Smooth muscle cell (in vitro differentiated cells): ENCODE measurements around the gene C14orf180. TPM values are rescaled to one million over a fixed set of nuclear protein-coding genes. Genes with fewer than 3 reads are reported as not detected.

Experiments
- DNase-seq: peaks from one replicate; lab custom pipeline; 2025; ENCODE audit not compliant: unreplicated experiment; lab: John Stamatoyannopoulos, UW
- H2AFZ ChIP-seq: fragments of 200-600 bp; sonication (generic); 2 replicates; pipeline ENCODE4 v1.6.0; 2016; ENCODE audit warnings: antibody characterized with exemption, low read depth, mild to moderate bottlenecking
- H3F3A ChIP-seq: fragments of 200-600 bp; sonication (generic); 2 replicates; pipeline ENCODE4 v1.6.0; 2017; ENCODE audit warnings: antibody characterized with exemption, low read depth
- H3K27ac ChIP-seq: fragments of 200-600 bp; sonication (generic); 2 replicates; pipeline ENCODE4 v1.5.1; 2016; ENCODE audit warnings: low read depth, mild to moderate bottlenecking
- H3K27me3 ChIP-seq: fragments of 200-600 bp; sonication (generic); 2 replicates; pipeline ENCODE4 v1.6.1; 2016; ENCODE audit warnings: low read depth, mild to moderate bottlenecking
- H3K36me3 ChIP-seq: fragments of 200-600 bp; sonication (generic); 2 replicates; pipeline ENCODE4 v1.5.1; 2016; ENCODE audit warnings: low read depth
- H3K4me1 ChIP-seq: fragments of 200-600 bp; sonication (generic); 2 replicates; pipeline ENCODE4 v1.5.1; 2016; ENCODE audit warnings: low read depth
- H3K4me2 ChIP-seq: fragments of 200-600 bp; sonication (generic); 2 replicates; pipeline ENCODE4 v1.6.0; 2016; ENCODE audit warnings: mild to moderate bottlenecking
- H3K4me3 ChIP-seq: fragments of 200-600 bp; sonication (generic); 2 replicates; pipeline ENCODE4 v1.5.1; 2016; ENCODE audit warnings: mild to moderate bottlenecking
- H3K79me2 ChIP-seq: fragments of 200-600 bp; sonication (generic); 2 replicates; pipeline ENCODE4 v1.6.0; 2016; ENCODE audit warnings: low read depth, mild to moderate bottlenecking
- H3K9ac ChIP-seq: fragments of 200-600 bp; sonication (generic); 2 replicates; pipeline ENCODE4 v1.6.0; 2016; ENCODE audit warnings: low read depth
- H3K9me3 ChIP-seq: fragments of 200-600 bp; sonication (generic); replicated peaks from 2 replicates; pipeline ENCODE4 v1.5.1; 2016; ENCODE audit warnings: low read depth
- H4K20me1 ChIP-seq: fragments of 200-600 bp; sonication (generic); 2 replicates; pipeline ENCODE4 v1.6.0; 2016; ENCODE audit warnings: low read depth
- WGBS: methylation state at CpG from one replicate; pipeline ENCODE4 v1.1.7; 2016; ENCODE audit warnings: low lambda C conversion rate; 5-methylcytosine and 5-hydroxymethylcytosine counted together
- polyA plus RNA-seq: library from polyadenylated mRNA; unstranded; fragments of >200 nt; fragmentation: Nextera tagmentation; extraction: Ambion mirVana; gene quantifications from 2 replicates; pipeline ENCODE4 v1.2.1, GENCODE V29; 2016
- total RNA-seq: library from RNA; depleted of rRNA; stranded (reverse); fragments of >200 nt; gene quantifications from 2 replicates; pipeline ENCODE4 v1.2.3, GENCODE V29; 2014
- TF ChIP-seq, protein P1 (sequence below): fragments of 200-600 bp; sonication (generic); IDR thresholded peaks from 2 replicates; pipeline ENCODE4 v1.5.1; 2017; ENCODE audit warnings: borderline replicate concordance, mild to moderate bottlenecking, antibody characterized with exemption; ENCODE audit not compliant: insufficient read depth, poor library complexity, severe bottlenecking

The C14orf180 gene
- total and polyA plus RNA-seq, 2 experiments from 2014 or later = 0.63 to 1.2 TPM

DNA sequence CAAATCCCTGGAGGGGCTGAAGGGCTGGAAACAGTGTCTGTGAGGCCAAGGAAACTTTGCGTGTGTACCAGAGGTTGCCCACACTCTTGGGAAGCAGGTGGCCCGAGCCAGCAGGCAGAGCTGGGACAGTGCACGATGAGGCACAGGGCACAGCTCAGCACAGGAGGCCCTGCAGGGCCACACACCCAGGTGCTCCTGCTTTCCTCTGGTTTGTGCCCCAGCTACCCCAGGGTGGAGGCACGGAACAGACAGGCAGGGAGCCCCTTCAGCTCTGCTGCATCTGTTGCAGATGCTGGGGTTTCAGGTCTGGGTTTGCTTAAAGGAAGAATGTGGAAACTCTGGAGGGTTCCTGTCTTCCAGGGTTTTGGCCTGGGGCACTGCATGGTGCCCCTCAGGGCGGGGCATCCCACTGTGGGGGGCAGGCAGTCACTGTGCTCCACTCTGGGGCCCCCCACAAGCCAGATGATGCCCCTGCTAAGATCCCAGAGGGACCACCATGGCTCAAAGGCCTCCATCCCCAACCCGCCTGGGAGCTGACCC, 16.4 kb downstream of the C14orf180 start:
- no peak overlapping the region for H2AFZ ChIP-seq
- no peak overlapping the region for H3K9ac ChIP-seq
- TF ChIP-seq, protein P1, sequence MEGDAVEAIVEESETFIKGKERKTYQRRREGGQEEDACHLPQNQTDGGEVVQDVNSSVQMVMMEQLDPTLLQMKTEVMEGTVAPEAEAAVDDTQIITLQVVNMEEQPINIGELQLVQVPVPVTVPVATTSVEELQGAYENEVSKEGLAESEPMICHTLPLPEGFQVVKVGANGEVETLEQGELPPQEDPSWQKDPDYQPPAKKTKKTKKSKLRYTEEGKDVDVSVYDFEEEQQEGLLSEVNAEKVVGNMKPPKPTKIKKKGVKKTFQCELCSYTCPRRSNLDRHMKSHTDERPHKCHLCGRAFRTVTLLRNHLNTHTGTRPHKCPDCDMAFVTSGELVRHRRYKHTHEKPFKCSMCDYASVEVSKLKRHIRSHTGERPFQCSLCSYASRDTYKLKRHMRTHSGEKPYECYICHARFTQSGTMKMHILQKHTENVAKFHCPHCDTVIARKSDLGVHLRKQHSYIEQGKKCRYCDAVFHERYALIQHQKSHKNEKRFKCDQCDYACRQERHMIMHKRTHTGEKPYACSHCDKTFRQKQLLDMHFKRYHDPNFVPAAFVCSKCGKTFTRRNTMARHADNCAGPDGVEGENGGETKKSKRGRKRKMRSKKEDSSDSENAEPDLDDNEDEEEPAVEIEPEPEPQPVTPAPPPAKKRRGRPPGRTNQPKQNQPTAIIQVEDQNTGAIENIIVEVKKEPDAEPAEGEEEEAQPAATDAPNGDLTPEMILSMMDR = no peak
- no peaks in the 10 kb centered on the region for H3K4me1 ChIP-seq
- no peaks in the 10 kb centered on the region for H4K20me1 ChIP-seq
- H3K9me3 ChIP-seq = no peaks in the 10 kb centered on the region
- H3K4me3 ChIP-seq = no peak overlapping the region
- WGBS = 87% methylated on average over 6 of the region's 6 CpGs
- no peak for DNase-seq
- H3K79me2 ChIP-seq = no peaks in the 10 kb centered on the region
- no peak overlapping the region for H3K4me2 ChIP-seq
- H3K36me3 ChIP-seq = no peaks in the 10 kb centered on the region
- H3F3A ChIP-seq = no peaks in the 10 kb centered on the region
- no peak overlapping the region for H3K27ac ChIP-seq
- no peaks in the 10 kb centered on the region for H3K27me3 ChIP-seq

DNA sequence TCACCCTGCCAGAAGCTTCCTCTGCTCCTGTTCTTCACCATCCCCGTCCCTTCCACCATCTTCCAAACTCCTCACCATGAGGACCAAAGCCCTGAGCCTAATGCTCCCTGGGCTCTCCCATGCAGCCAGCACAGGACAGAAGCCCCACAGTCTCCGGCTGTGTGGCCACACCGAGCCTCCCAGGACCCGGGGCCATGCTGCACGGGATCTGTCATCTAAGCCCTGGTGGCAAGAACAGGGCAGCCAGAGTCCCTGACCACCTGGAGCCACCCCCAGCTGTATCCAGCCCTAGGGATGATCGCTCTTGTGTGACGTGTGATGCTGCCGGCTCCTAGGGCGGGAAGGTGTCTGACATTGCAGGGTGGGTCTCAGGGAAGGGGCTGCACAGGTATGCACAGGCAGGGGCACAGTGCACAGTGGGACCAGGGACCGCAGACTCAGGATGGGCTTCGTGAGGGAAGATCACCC, 16.9 kb downstream of the C14orf180 start:
- Histone ChIP-seq H3K4me1 (no peaks in the 10 kb centered on the region), H3K36me3 (no peaks in the 10 kb centered on the region), H3K4me2 (no peak overlapping the region), H3F3A (no peaks in the 10 kb centered on the region), H2AFZ (no peak overlapping the region), H3K9me3 (no peaks in the 10 kb centered on the region), H3K79me2 (no peaks in the 10 kb centered on the region), H3K27me3 (no peaks in the 10 kb centered on the region), H3K9ac (no peak overlapping the region), H3K27ac (no peak overlapping the region), H3K4me3 (no peak overlapping the region), H4K20me1 (no peaks in the 10 kb centered on the region)
- 92% methylated on average over 9 of the region's 11 CpGs for WGBS
- no peak for DNase-seq
- TF ChIP-seq, protein P1 = no peak

DNA sequence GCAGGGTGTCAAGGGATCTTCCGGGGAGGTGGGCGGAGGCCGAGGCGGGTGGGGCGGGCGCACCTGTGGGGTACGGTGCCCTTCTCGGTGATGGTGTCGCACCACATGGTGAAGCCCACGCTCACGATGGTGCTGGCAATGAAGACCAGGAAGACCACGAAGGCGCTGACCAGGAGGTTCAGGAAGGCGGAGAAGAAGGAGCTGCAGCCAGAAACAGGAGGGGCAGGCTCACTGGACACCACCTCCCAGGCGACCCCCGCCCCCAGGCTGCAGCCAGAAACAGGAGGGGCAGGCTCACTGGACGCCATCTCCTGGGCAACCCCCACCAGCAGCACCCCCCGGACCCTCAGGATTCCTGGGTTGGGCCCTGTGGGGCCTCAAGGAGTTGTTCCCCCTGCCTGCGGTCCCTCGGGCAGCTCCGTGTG, 17.4 kb downstream of the C14orf180 start:
- DNase-seq = no peak
- H3K27ac ChIP-seq = no peak overlapping the region
- H3K9me3 ChIP-seq = no peaks in the 10 kb centered on the region
- H3K36me3 ChIP-seq = no peaks in the 10 kb centered on the region
- TF ChIP-seq, protein P1 = no peak
- WGBS = 94% methylated on average over 19 of the region's 21 CpGs
- no peak overlapping the region for H3K9ac ChIP-seq
- H3K27me3 ChIP-seq = no peaks in the 10 kb centered on the region
- H3K4me3 ChIP-seq = no peak overlapping the region
- no peaks in the 10 kb centered on the region for H3K4me1 ChIP-seq
- no peaks in the 10 kb centered on the region for H3F3A ChIP-seq
- H4K20me1 ChIP-seq = no peaks in the 10 kb centered on the region
- no peaks in the 10 kb centered on the region for H3K79me2 ChIP-seq
- H3K4me2 ChIP-seq = no peak overlapping the region
- H2AFZ ChIP-seq = no peak overlapping the region

DNA sequence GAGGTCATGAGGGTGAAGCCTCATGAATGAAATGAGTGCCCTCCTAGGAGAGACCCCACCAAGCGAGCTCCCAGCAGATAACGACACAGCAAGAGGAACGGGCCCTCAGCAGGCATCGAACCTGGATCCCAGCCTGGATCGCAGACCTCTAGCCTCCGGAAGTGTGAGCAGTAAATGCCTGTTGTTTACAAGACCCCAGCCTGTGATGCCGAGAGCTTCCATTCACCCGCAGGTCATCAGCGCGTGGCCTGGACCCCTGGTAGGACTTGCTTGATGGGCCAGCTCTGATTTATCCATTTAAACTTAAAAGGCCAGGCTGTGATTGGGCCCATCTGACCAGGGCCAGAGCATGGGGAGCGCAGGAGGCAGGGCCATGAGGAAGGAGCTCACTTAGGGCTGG, 18.0 kb downstream of the C14orf180 start:
- Histone ChIP-seq H4K20me1 (no peaks in the 10 kb centered on the region), H3K9ac (no peak overlapping the region), H3K4me1 (no peaks in the 10 kb centered on the region), H3K79me2 (no peaks in the 10 kb centered on the region), H3K4me3 (no peak overlapping the region), H3K27ac (no peak overlapping the region), H3K27me3 (no peaks in the 10 kb centered on the region), H3F3A (no peaks in the 10 kb centered on the region), H3K9me3 (no peaks in the 10 kb centered on the region), H3K36me3 (no peaks in the 10 kb centered on the region), H2AFZ (no peak overlapping the region), H3K4me2 (no peak overlapping the region)
- TF ChIP-seq, protein P1 = no peak
- no peak for DNase-seq
- 95% methylated on average over 11 of the region's 11 CpGs for WGBS
